GM12878 (cell line): Measurements from ENCODE around the gene FALEC. TPM values are rescaled to one million over a fixed set of nuclear protein-coding genes. Genes with fewer than 3 reads are reported as not detected.

Experiments
- ATAC-seq: fragments of 200-7000 bp; cut with Tn5 transposase; 3 replicates; pipeline ENCODE4 v1.9.1; 2020; ENCODE audit warnings: mild to moderate bottlenecking, moderate library complexity
- BruUV-seq: library from RNA; stranded (reverse); fragments of 400-500 nt; replicated peaks from 2 replicates; lab custom pipeline; 2021; lab: Mats Ljungman, UMichigan
- CTCF ChIA-PET: fragments of 300-600 bp; sonication (Branson Sonifier 250); formaldehyde crosslinking; extraction: SDS; loops from one replicate; lab custom pipeline; 2021; ENCODE audit warnings: inconsistent platforms; lab: Yijun Ruan, JAX
- POLR2A ChIA-PET: fragments of 350-600 bp; formaldehyde crosslinking; extraction: SDS; loops from one replicate; lab custom pipeline; 2021; ENCODE audit warnings: inconsistent platforms; lab: Charles Lee
- RAD21 ChIA-PET: fragments of 300-600 bp; sonication (Branson Sonifier 250); formaldehyde crosslinking; loops from one replicate; lab custom pipeline; 2023; ENCODE audit warnings: antibody characterized with exemption; ENCODE audit not compliant: unreplicated experiment; lab: Charles Lee
- SMC1A ChIA-PET: fragments of 300-600 bp; sonication (Branson Sonifier 250); formaldehyde crosslinking; loops from one replicate; lab custom pipeline; 2023; ENCODE audit not compliant: unreplicated experiment, uncharacterized antibody; lab: Charles Lee
- DNase-seq: peaks from one replicate; pipeline ENCODE4 v3.0.0-alpha.2; 2011; ENCODE audit warnings: low read depth, low spot score
- FAIRE-seq: peaks from 3 replicates; lab custom pipeline; 2011; peaks lifted over from hg19 to GRCh38; lab: Jason Lieb, UNC
- H2AFZ ChIP-seq: 2 replicates; pipeline ENCODE4 v1.6.0; 2011; ENCODE audit warnings: low read depth, low read length, control low read depth; ENCODE audit not compliant: control insufficient read depth
- H3K27ac ChIP-seq: 2 replicates; pipeline ENCODE4 v1.5.1; 2011; ENCODE audit warnings: control low read depth; ENCODE audit not compliant: control insufficient read depth, insufficient read depth
- H3K27me3 ChIP-seq, 2 experiments: replicated peaks in 1 of 2; 2 replicates each; pipeline versions ENCODE4 v1.6.0 to v1.6.1; 2011; ENCODE audit warnings: low read length in 1 of 2; ENCODE audit not compliant: control insufficient read depth in 2 of 2, insufficient read depth in 2 of 2
- H3K36me3 ChIP-seq, 2 experiments: 2 replicates each; pipeline ENCODE4 v1.5.1; 2011; ENCODE audit warnings: low read length in 1 of 2; ENCODE audit not compliant: control insufficient read depth in 2 of 2, insufficient read depth in 2 of 2
- H3K4me1 ChIP-seq: 2 replicates; pipeline ENCODE4 v1.6.1; 2011; ENCODE audit warnings: mild to moderate bottlenecking, low read length, moderate library complexity, mixed read lengths; ENCODE audit not compliant: control insufficient read depth, insufficient read depth
- H3K4me2 ChIP-seq: 2 replicates; pipeline ENCODE4 v1.6.0; 2011; ENCODE audit warnings: control low read depth; ENCODE audit not compliant: control insufficient read depth, insufficient read depth
- H3K4me3 ChIP-seq: fragments of 200-600 bp; sonication (generic); 2 replicates; pipeline ENCODE4 v1.5.1; 2016
- H3K79me2 ChIP-seq: 2 replicates; pipeline ENCODE4 v1.6.0; 2011; ENCODE audit warnings: low read length; ENCODE audit not compliant: control insufficient read depth, insufficient read depth
- H3K9ac ChIP-seq: 2 replicates; pipeline ENCODE4 v1.8.0; 2011; ENCODE audit warnings: low read length, control low read depth, mixed read lengths; ENCODE audit not compliant: control insufficient read depth, insufficient read depth
- H3K9me3 ChIP-seq: replicated peaks from 3 replicates; pipeline ENCODE4 v1.5.1; 2011; ENCODE audit warnings: mild to moderate bottlenecking, low read length; ENCODE audit not compliant: control insufficient read depth, insufficient read depth
- H4K20me1 ChIP-seq: 2 replicates; pipeline ENCODE4 v1.6.0; 2011; ENCODE audit not compliant: control insufficient read depth, insufficient read depth
- BACH1 ChIP-seq: fragments of 450-650 bp; IDR thresholded peaks from 2 replicates; pipeline ENCODE4 v1.6.1; 2017; ENCODE audit warnings: mild to moderate bottlenecking, borderline replicate concordance
- BMI1 ChIP-seq: fragments of 450-650 bp; IDR thresholded peaks from 2 replicates; pipeline ENCODE4 v1.6.1; 2016; ENCODE audit warnings: mild to moderate bottlenecking, moderate library complexity, borderline replicate concordance
- CHD1 ChIP-seq: IDR thresholded peaks from 2 replicates; pipeline ENCODE4 v1.6.1; 2012; ENCODE audit warnings: low read depth, low read length, improper control_type of control experiment
- ESRRA ChIP-seq: IDR thresholded peaks from 2 replicates; pipeline ENCODE4 v1.6.1; 2012; ENCODE audit warnings: mild to moderate bottlenecking, low read length, improper control_type of control experiment
- ETV6 ChIP-seq, 2 experiments: fragments of 450-650 bp in 1 of 2; IDR thresholded peaks in 1 of 2; conservative IDR thresholded peaks in 1 of 2; 2 replicates each; pipeline ENCODE4 v1.6.1; 2014; ENCODE audit warnings: antibody characterized with exemption in 1 of 2, borderline replicate concordance in 1 of 2, low read depth in 1 of 2, mild to moderate bottlenecking in 1 of 2, moderate library complexity in 1 of 2
- GATAD2B ChIP-seq: fragments of 450-650 bp; conservative IDR thresholded peaks from 2 replicates; pipeline ENCODE4 v1.6.1; 2017; ENCODE audit warnings: low read depth, mild to moderate bottlenecking, moderate library complexity
- HDGF ChIP-seq: fragments of 450-650 bp; IDR thresholded peaks from 2 replicates; pipeline ENCODE4 v1.6.1; 2016; ENCODE audit warnings: antibody characterized with exemption
- IRF4 ChIP-seq: IDR thresholded peaks from 2 replicates; pipeline ENCODE4 v1.6.1; 2011; ENCODE audit warnings: low read depth, low read length
- NR2C1 ChIP-seq: fragments of 450-650 bp; IDR thresholded peaks from 2 replicates; pipeline ENCODE4 v1.6.1; 2017; ENCODE audit warnings: antibody characterized with exemption, mild to moderate bottlenecking, moderate library complexity
- POLR2AphosphoS2 ChIP-seq: IDR thresholded peaks from 2 replicates; pipeline ENCODE4 v1.6.1; 2011; ENCODE audit warnings: low read depth, mild to moderate bottlenecking, low read length, improper control_type of control experiment, moderate library complexity
- POLR2AphosphoS5 ChIP-seq: IDR thresholded peaks from 2 replicates; pipeline ENCODE4 v1.6.1; 2011; ENCODE audit warnings: mild to moderate bottlenecking, low read length, inconsistent platforms
- SIX5 ChIP-seq: IDR thresholded peaks from 2 replicates; pipeline ENCODE4 v1.6.1; 2011; ENCODE audit warnings: mild to moderate bottlenecking, low read depth, low read length, moderate library complexity; ENCODE audit not compliant: severe bottlenecking
- SMARCA5 ChIP-seq: fragments of 450-650 bp; IDR thresholded peaks from 2 replicates; pipeline ENCODE4 v1.6.1; 2017; ENCODE audit warnings: mild to moderate bottlenecking
- TAF1 ChIP-seq: IDR thresholded peaks from 2 replicates; pipeline ENCODE4 v1.6.1; 2011; ENCODE audit warnings: mild to moderate bottlenecking, low read depth, low read length, borderline replicate concordance
- YBX1 ChIP-seq: fragments of 450-650 bp; IDR thresholded peaks from 2 replicates; pipeline ENCODE4 v1.6.1; 2016; ENCODE audit warnings: antibody characterized with exemption
- ZBED1 ChIP-seq: IDR thresholded peaks from 2 replicates; pipeline ENCODE4 v1.6.1; 2016; ENCODE audit warnings: borderline replicate concordance
- ZSCAN29 ChIP-seq: fragments of 450-650 bp; IDR thresholded peaks from 2 replicates; pipeline ENCODE4 v1.6.1; 2017; ENCODE audit warnings: mild to moderate bottlenecking, moderate library complexity
- WGBS: methylation state at CpG from one replicate; pipeline ENCODE4 v1.1.6; 2016; ENCODE audit warnings: low lambda C conversion rate; ENCODE audit not compliant: insufficient replicate concordance, insufficient coverage; ENCODE audit errors: missing lambda C conversion rate; 5-methylcytosine and 5-hydroxymethylcytosine counted together
- in situ Hi-C: fragments of 300-500 bp; cut with MboI; formaldehyde crosslinking; loops from 9 replicates; pipeline ENCODE4 v1.14.3; 2018; ENCODE audit warnings: mixed read lengths
- intact Hi-C: fragments of 100-400 bp; cut with micrococcal nuclease; formaldehyde crosslinking; loops from one replicate; pipeline ENCODE4 v1.14.2; 2022; ENCODE audit not compliant: unreplicated experiment
- polyA plus RNA-seq, 11 experiments: library from polyadenylated mRNA; depleted of rRNA in 4 of 11; unstranded in 6 of 11; stranded (reverse) in 5 of 11; fragments of >200 nt; fragmentation: Nextera tagmentation in 4 of 11; fragmentation: Illumina TruSeq in 1 of 11; extraction: Ambion mirVana in 4 of 11; extraction: Trizol in 1 of 11; gene quantifications; 1 replicate in 1 of 11; 2 replicates in 10 of 11; pipeline versions ENCODE4 v1.2.1 to v1.2.3, GENCODE V29; 2011 to 2016; ENCODE audit warnings: inconsistent platforms in 2 of 11, missing spikeins in 2 of 11, low read depth in 1 of 11
- total RNA-seq, 4 experiments: library from RNA; depleted of rRNA in 3 of 4; stranded (reverse); fragments of >200 nt in 3 of 4; fragmentation: Illumina TruSeq in 1 of 4; extraction: Trizol in 1 of 4; gene quantifications; 2 replicates each; pipeline versions ENCODE4 v1.2.1 to v1.2.3, GENCODE V29; 2013 to 2021
- TF ChIP-seq, protein P1 (sequence below): IDR thresholded peaks from 2 replicates; pipeline ENCODE4 v1.6.1; 2012; ENCODE audit warnings: low read depth, low read length, improper control_type of control experiment

FALEC gene
- total and polyA plus RNA-seq, 10 of the 15 experiments (the other 5 are each of a cell fraction or from before 2014, with no cell fraction given) = 0.21 to 0.71 (median 0.32) TPM; not detected in 3

DNA sequence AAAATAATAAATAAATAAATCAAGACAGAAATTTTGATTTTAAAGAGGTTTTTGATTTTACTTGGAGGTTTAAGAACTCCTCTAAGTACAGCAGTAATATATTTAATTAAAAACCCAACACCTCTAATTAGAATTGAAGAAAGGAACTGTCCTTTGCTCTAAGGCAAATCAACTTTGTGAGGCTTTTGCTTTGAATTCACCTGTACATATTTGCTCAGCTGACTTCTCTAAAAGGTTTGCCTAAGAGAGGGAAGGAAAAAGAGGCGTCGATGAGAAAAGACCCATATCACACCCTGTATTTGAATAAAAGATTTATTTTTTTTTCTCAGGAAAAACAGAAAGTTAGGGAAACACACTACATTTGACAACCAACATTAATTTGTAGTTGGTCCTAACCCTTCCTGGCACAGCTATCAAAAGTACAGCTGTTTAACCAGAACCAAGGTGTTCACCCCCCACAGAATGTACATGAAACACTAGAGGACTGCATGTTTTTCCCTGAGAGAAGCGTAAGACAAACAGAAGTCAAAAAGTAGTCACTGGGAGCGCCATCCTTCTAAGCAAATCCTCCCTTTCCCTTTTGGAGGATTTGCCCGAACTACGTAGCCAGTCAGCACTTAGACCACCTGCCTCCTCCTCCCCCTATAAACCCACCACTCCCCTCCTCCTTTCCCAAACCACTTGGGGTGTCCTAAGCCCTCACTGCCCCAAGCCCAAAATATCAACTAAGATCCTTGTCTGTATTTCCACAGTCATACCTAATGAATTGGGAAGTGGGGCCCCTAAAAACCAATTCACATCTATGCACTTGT lies 58.9 kb downstream of the FALEC start:
- no peak for FAIRE-seq
- no peaks in the 10 kb centered on the region for H3K27me3 ChIP-seq
- peaks cover 12% of the 10 kb centered on the region for H4K20me1 ChIP-seq

More for the DNA sequence above, 58.9 kb downstream of the FALEC start:
- DNase-seq (no peak), ATAC-seq (no peak)
- TF ChIP-seq ZBED1 (no peak), CHD1 (no peak), ZSCAN29 (no peak), TAF1 (no peak), NR2C1 (no peak), SMARCA5 (no peak), GATAD2B (no peak), IRF4 (0 out of 2 replicates have a peak, but pooled peaks have one; percentile 23), ESRRA (no peak), YBX1 (no peak), ETV6 (conservative IDR thresholded peaks at IDR 0.05 in 1 of 2, IDR thresholded peaks at IDR 0.05 in 1 of 2; ENCODE audit: borderline replicate concordance in 1 of 2, low read depth in 1 of 2) (no peak), BACH1 (peak; percentile 57), POLR2AphosphoS2 (no peak), BMI1 (peak; percentile 19; the same call in 1 of the 2 replicates), HDGF (peak; percentile 52; the same call in 1 of the 2 replicates), POLR2AphosphoS5 (peak; percentile 86), SIX5 (no peak)
- TF ChIP-seq, protein P1, sequence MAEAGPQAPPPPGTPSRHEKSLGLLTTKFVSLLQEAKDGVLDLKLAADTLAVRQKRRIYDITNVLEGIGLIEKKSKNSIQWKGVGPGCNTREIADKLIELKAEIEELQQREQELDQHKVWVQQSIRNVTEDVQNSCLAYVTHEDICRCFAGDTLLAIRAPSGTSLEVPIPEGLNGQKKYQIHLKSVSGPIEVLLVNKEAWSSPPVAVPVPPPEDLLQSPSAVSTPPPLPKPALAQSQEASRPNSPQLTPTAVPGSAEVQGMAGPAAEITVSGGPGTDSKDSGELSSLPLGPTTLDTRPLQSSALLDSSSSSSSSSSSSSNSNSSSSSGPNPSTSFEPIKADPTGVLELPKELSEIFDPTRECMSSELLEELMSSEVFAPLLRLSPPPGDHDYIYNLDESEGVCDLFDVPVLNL = no peak
- peaks cover 29% of the 10 kb centered on the region for H3K4me1 ChIP-seq
- no TSS peak for BruUV-seq
- SMC1A ChIA-PET = interaction anchor here (1.0 to 13.6 kb wide), 4 partner anchors 11 to 48 kb away, joined by 3 to 388 read pairs (median 17); no protein-coding TSS in a partner anchor
- H3K9ac ChIP-seq = peak overlapping the region; percentile 93
- POLR2A ChIA-PET = interaction anchor here (0.6 to 10.5 kb wide), 4 partner anchors 9 to 109 kb away, joined by 4 to 324 read pairs (median 14); no protein-coding TSS in a partner anchor
- WGBS = 0% methylated on average over 5 of the region's 6 CpGs
- no peak overlapping the region for H2AFZ ChIP-seq
- H3K9me3 ChIP-seq = no peaks in the 10 kb centered on the region
- H3K79me2 ChIP-seq = peaks cover 98% of the 10 kb centered on the region
- RAD21 ChIA-PET = interaction anchor here (0.6 to 14.4 kb wide), 5 partner anchors 9 to 422 kb away, joined by 3 to 387 read pairs (median 4); partner anchors contain the start of gene ENSA
- H3K27ac ChIP-seq = peak overlapping the region; percentile 96
- intact Hi-C loops = loop anchor here (1.0 kb wide), 1 partner anchor 11 kb away; no protein-coding TSS in a partner anchor
- CTCF ChIA-PET = interaction anchor here (3.8 to 16.3 kb wide), 2 partner anchors 11 to 46 kb away, joined by 28 to 289 read pairs; no protein-coding TSS in a partner anchor
- H3K4me3 ChIP-seq = peak overlapping the region; percentile 85
- H3K36me3 ChIP-seq = peaks cover 9 to 14% of the 10 kb centered on the region in 2 experiments
- in situ Hi-C loops = no loop called here
- peak overlapping the region; percentile 48 for H3K4me2 ChIP-seq
